ENCODE results near the gene SERPINE2. TPM values are rescaled to one million over a fixed set of nuclear protein-coding genes. Genes with fewer than 3 reads are reported as not detected.

The SERPINE2 gene
- total and polyA plus RNA-seq, 2 donors (not counting 3 experiments of a cell fraction or from before 2014, with no cell fraction given), result 4.0 to 8.8 TPM

- Histone ChIP-seq H3K79me2 (ENCODE audit: control insufficient read depth, insufficient read depth, low read length) (no peaks in the 10 kb centered on the region), H3K4me2 (ENCODE audit: insufficient read depth, low read length) (no peak overlapping the region), H3K9me3 (replicated peaks; ENCODE audit: control insufficient read depth, insufficient read depth, low read length) (no peaks in the 10 kb centered on the region), H3K9ac (replicated peaks; ENCODE audit: extremely low read depth, insufficient read depth, low read length) (no peak overlapping the region), H3K36me3 (ENCODE audit: control insufficient read depth in 2 of 2, extremely low read depth in 1 of 2, insufficient read depth in 2 of 2, low read length in 2 of 2) (no peaks in the 10 kb centered on the region), H3K27ac (ENCODE audit: insufficient read depth, low read depth, low read length) (no peak overlapping the region), H3K27me3 (ENCODE audit: control insufficient read depth in 2 of 2, insufficient read depth in 2 of 2, low read length in 2 of 2) (no peaks in the 10 kb centered on the region), H3K4me1 (ENCODE audit: control insufficient read depth, extremely low read depth, insufficient read depth, low read length) (peaks cover 6% of the 10 kb centered on the region), H3K9me1 (replicated peaks; ENCODE audit: control insufficient read depth, extremely low read depth, insufficient read depth, low read length) (no peaks in the 10 kb centered on the region), H2AFZ (ENCODE audit: low read depth, low read length) (no peak overlapping the region), H3K4me3 (replicated peaks in 1 of 3; ENCODE audit: insufficient read depth in 1 of 3, low read depth in 1 of 3, low read length in 3 of 3) (no peak overlapping the region), H4K20me1 (replicated peaks; ENCODE audit: control insufficient read depth, extremely low read depth, insufficient read depth, low read length) (no peaks in the 10 kb centered on the region)
- FAIRE-seq (no peak), DNase-seq (ENCODE audit: low read depth, low spot score) (no peak)
- dilution Hi-C loops (cut with MboI; ENCODE audit: extremely low pct_ligation_motif_present, low sequenced_read_pairs), result no loop called here
- TF ChIP-seq JUN (IDR thresholded peaks at IDR 0.05; ENCODE audit: borderline replicate concordance, insufficient read depth, insufficient read length, low read depth) (no peak), MYC (IDR thresholded peaks at IDR 0.05; ENCODE audit: low read depth, low read length) (no peak), EZH2 (IDR thresholded peaks at IDR 0.05; ENCODE audit: borderline replicate concordance, low read depth, low read length, severe bottlenecking) (no peak), GATA2 (IDR thresholded peaks at IDR 0.05; ENCODE audit: insufficient read depth, insufficient read length, low read depth, low read length) (no peak), CTCF (IDR thresholded peaks at IDR 0.05; ENCODE audit: extremely low read depth in 1 of 2, insufficient read depth in 1 of 2, low read depth in 1 of 2, low read length in 2 of 2) (no peak), POLR2A (IDR thresholded peaks at IDR 0.05; ENCODE audit: low read depth, low read length) (no peak), MAX (IDR thresholded peaks at IDR 0.05; ENCODE audit: insufficient read depth, insufficient read length) (no peak)
- intact Hi-C loops (cut with micrococcal nuclease), result loop anchor here (5.0 kb wide), 1 partner anchor 1764 kb away; no protein-coding TSS in a partner anchor
- POLR2A ChIA-PET, result no interaction called here
- CTCF ChIA-PET, result interaction anchor here (2.8 to 3.3 kb wide), 2 partner anchors 15 to 305 kb away, joined by 17 to 22 read pairs; no protein-coding TSS in a partner anchor
- BruUV-seq (replicated peaks), result no TSS peak
Observed at GRCh38 chr2:223978451-223978850, 60.6 kb downstream of the SERPINE2 start.

Data from endothelial cell of umbilical vein (primary cell).